Lung (tissue), 16 donors: ENCODE results near the gene NASP. TPM values are rescaled to one million over a fixed set of nuclear protein-coding genes. Genes with fewer than 3 reads are reported as not detected.

Source experiments
- ATAC-seq: fragments of 200-7000 bp; cut with Tn5 transposase; one replicate; pipeline ENCODE4 v1.9.1; 2020; ENCODE audit warnings: moderate number of reproducible peaks; ENCODE audit not compliant: insufficient read depth, low FRiP score
- DNase-seq, 3 donors: peaks; one replicate each; pipeline ENCODE4 v3.0.0-alpha.2; 2013 to 2017
- H3K27ac ChIP-seq, 2 donors: one replicate each; pipeline ENCODE4 v1.5.1; 2013; ENCODE audit warnings: mild to moderate bottlenecking in 2 of 2, moderate library complexity in 2 of 2, control low read depth in 1 of 2, inconsistent platforms in 1 of 2, low read depth in 1 of 2, low read length in 1 of 2
- H3K27me3 ChIP-seq, 3 donors: one replicate each; pipeline ENCODE4 v1.5.1; 2013; ENCODE audit warnings: low read length in 2 of 3; ENCODE audit not compliant: control insufficient read depth in 3 of 3, insufficient read depth in 3 of 3
- H3K36me3 ChIP-seq, 4 donors: one replicate each; pipeline ENCODE4 v1.5.1; 2013; ENCODE audit warnings: low read length in 4 of 4, mild to moderate bottlenecking in 1 of 4, moderate library complexity in 1 of 4; ENCODE audit not compliant: control insufficient read depth in 4 of 4, insufficient read depth in 4 of 4
- H3K4me1 ChIP-seq, 5 donors: one replicate each; pipeline ENCODE4 v1.5.1; 2013; ENCODE audit warnings: low read length in 5 of 5, mild to moderate bottlenecking in 2 of 5, moderate library complexity in 1 of 5; ENCODE audit not compliant: control insufficient read depth in 5 of 5, insufficient read depth in 5 of 5
- H3K4me3 ChIP-seq: one replicate; pipeline ENCODE4 v1.5.1; 2013; ENCODE audit warnings: mild to moderate bottlenecking, control low read depth, moderate library complexity
- H3K9ac ChIP-seq, 2 donors: one replicate each; pipeline ENCODE4 v1.5.1; 2013; ENCODE audit warnings: low read length in 2 of 2, control low read depth in 1 of 2; ENCODE audit not compliant: insufficient read depth in 1 of 2
- H3K9me3 ChIP-seq, 4 donors: one replicate each; pipeline ENCODE4 v1.5.1; 2013; ENCODE audit warnings: low read length in 3 of 4, mild to moderate bottlenecking in 1 of 4, moderate library complexity in 1 of 4; ENCODE audit not compliant: control insufficient read depth in 4 of 4, insufficient read depth in 3 of 4
- CTCF ChIP-seq: IDR thresholded peaks from 2 replicates; pipeline ENCODE4 v1.5.1; 2012; ENCODE audit warnings: mild to moderate bottlenecking; ENCODE audit errors: control extremely low read depth, extremely low read depth
- WGBS, 2 donors: extraction: QIAGEN DNeasy Blood & Tissue Kit; methylation state at CpG; one replicate each; pipeline ENCODE4 v1.1.7; 2013; 5-methylcytosine and 5-hydroxymethylcytosine counted together
- long read RNA-seq, 5 donors: transcript quantifications; one replicate each; lab custom pipeline, GENCODE V29; 2026
- polyA plus RNA-seq, 2 donors: library from polyadenylated mRNA; stranded (reverse); fragments of 200-250 nt; gene quantifications; one replicate each; pipeline ENCODE4 v1.2.1, GENCODE V29; 2013
- total RNA-seq, 2 donors: library from RNA; depleted of rRNA in 1 of 2; stranded (reverse); fragments of >200 nt in 1 of 2; gene quantifications; one replicate each; pipeline ENCODE4 v1.2.1, GENCODE V29; 2014 to 2021
- donor health status: control.
- donor health status: control.
- donor health status: Bipolar disorder and iron deficiency.
- donor health status: healthy.
- donor health status: DM: yes; HTN: yes; CAD: no.

The NASP gene
- total RNA-seq (10 to 100 TPM; 56.8 to 90.9 TPM), polyA plus RNA-seq (100 to 1,000 TPM in 1 of 2 donors, 10 to 100 TPM in 1; 87.8 to 110 TPM)
- long read RNA-seq, donor 1, transcript NASP-210 (9 exons, 3,659 nt), result major isoform, 30 of 103 reads
- long read RNA-seq, donor 1, transcript NASP-207 (5 exons, 604 nt), result minor isoform, 17 of 103 reads
- long read RNA-seq, donor 1, transcript NASP-209 (2 exons, 541 nt), result minor isoform, 7 of 103 reads
- long read RNA-seq, donor 1, partial matches to known transcripts, result 41 of 103 reads
- long read RNA-seq, donor 1, other reads (novel, unspliced or antisense), result 0 of 103 reads
- long read RNA-seq, donor 2, transcript NASP-207 (5 exons, 604 nt), result major isoform, 13 of 32 reads
- long read RNA-seq, donor 2, transcript NASP-202 (14 exons, 1,538 nt), result minor isoform, 5 of 32 reads
- long read RNA-seq, donor 2, partial matches to known transcripts, result 5 of 32 reads
- long read RNA-seq, donor 2, other reads (novel, unspliced or antisense), result 0 of 32 reads
- long read RNA-seq, donor 3, transcript NASP-209 (2 exons, 541 nt), result minor isoform, 5 of 71 reads
- long read RNA-seq, donor 3, transcript NASP-207 (5 exons, 604 nt), result minor isoform, 7 of 71 reads
- long read RNA-seq, donor 3, transcript NASP-210 (9 exons, 3,659 nt), result major isoform, 9 of 71 reads
- long read RNA-seq, donor 3, partial matches to known transcripts, result 46 of 71 reads
- long read RNA-seq, donor 3, other reads (novel, unspliced or antisense), result 0 of 71 reads
- long read RNA-seq, donor 4, transcript NASP-210 (9 exons, 3,659 nt), result minor isoform, 6 of 66 reads
- long read RNA-seq, donor 4, transcript NASP-209 (2 exons, 541 nt), result minor isoform, 10 of 66 reads
- long read RNA-seq, donor 4, transcript NASP-207 (5 exons, 604 nt), result major isoform, 14 of 66 reads
- long read RNA-seq, donor 4, partial matches to known transcripts, result 30 of 66 reads
- long read RNA-seq, donor 4, other reads (novel, unspliced or antisense), result 0 of 66 reads
- long read RNA-seq, donor 5, transcript NASP-209 (2 exons, 541 nt), result minor isoform, 10 of 121 reads
- long read RNA-seq, donor 5, transcript NASP-210 (9 exons, 3,659 nt), result minor isoform, 13 of 121 reads
- long read RNA-seq, donor 5, transcript NASP-207 (5 exons, 604 nt), result major isoform, 21 of 121 reads
- long read RNA-seq, donor 5, transcript NASP-202 (14 exons, 1,538 nt), result minor isoform, 6 of 121 reads
- long read RNA-seq, donor 5, partial matches to known transcripts, result 66 of 121 reads
- long read RNA-seq, donor 5, other reads (novel, unspliced or antisense), result 0 of 121 reads

DNA sequence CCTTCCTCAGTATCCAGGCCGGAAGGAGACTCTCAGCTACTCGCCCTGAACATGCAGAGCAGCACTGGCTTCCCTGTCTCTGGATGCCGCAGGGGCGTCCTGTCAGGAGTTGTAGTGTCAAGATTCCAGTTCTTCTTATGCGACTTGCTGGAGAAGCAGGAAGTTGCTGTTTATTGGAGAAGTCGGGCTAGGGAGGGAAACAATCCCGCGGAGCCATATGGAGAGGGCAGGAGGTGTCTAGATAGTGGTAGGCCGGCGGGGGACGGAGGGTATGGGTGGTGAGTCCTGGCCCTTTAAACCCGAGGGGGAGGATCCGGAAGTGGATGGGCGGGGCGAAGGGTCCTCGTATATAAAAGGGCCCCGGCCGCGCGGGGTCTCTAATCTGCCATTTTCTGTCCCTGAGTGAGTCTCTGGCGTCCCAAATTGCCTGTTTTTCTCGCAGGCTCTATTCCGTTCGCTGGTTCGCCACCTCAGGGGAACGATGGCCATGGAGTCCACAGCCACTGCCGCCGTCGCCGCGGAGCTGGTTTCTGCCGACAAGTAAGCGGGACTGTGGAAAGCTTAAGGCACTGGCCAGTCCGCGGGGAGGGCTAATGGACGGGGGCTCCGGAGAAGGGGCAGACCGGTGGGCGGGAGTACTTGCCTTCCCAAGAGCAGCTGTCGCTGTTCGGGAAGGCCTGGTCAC, at the start of gene NASP:
Gene NASP, plus strand, starts transcription at position 376 of the 685 bp plus-strand sequence. Its CDS starts 106 bp downstream, at position 482.
- H3K4me3 ChIP-seq, result peak within 1 kb of the TSS; percentile 87
- peak within 1 kb of the TSS; percentile 85 to 90 for H3K9ac ChIP-seq
- no peaks in the 10 kb centered on the region for H3K9me3 ChIP-seq
- no peaks in the 10 kb centered on the region for H3K27me3 ChIP-seq
- WGBS, 2 donors, result 0 to 1% methylated on average over 37 to 41 of the region's 41 CpGs
- H3K4me1 ChIP-seq, result peaks cover 8 to 18% (median 11%) of the 10 kb centered on the region in 5 donors
- H3K27ac ChIP-seq, result peak within 1 kb of the TSS; percentile 89 to 97
- DNase-seq, result peak; percentile 92 to 96 (median 94)
- no peak for TF ChIP-seq CTCF
- peaks cover 0 to 4% (median 0%) of the 10 kb centered on the region in 4 donors for H3K36me3 ChIP-seq
- ATAC-seq, result peak; percentile 87

- H3K4me1 ChIP-seq, result no peaks in the 10 kb centered on the region
- no peak overlapping the region for H3K27ac ChIP-seq
- no peak overlapping the region for H3K4me3 ChIP-seq
- DNase-seq, result no peak
- no peaks in the 10 kb centered on the region for H3K27me3 ChIP-seq
- ATAC-seq, result no peak
- no peak overlapping the region for H3K9ac ChIP-seq
- no peaks in the 10 kb centered on the region for H3K9me3 ChIP-seq
- H3K36me3 ChIP-seq, result no peaks in the 10 kb centered on the region
- WGBS, 2 donors, result 70 to 83% methylated on average over 6 of the region's 6 CpGs
- no peak for TF ChIP-seq CTCF
Measured at GRCh38 chr1:45535988-45536766, 47.7 kb upstream of the NASP start.

DNA sequence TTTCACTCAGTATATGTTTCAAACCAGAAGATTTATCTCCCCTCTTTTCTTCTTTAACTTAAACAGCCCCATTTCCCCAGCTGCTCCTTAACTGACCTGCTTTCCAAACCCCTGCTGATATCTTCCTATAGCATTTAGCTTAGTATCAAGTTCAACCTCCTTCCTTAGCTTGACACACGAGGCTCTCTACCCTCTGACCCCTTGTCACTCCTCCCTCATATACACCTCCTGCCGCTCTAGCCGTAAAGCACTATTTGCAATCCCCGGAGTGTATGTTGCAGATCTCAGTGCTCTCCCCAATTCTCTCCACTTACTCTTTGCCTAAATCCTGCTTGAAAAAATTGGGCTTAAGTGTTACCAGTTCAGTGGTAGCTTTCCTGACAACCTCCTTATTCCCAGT, 47.0 kb upstream of the NASP start:
- WGBS, 2 donors, result 71 to 72% methylated on average over 4 of the region's 4 CpGs
- ATAC-seq (no peak), DNase-seq (no peak)
- no peaks in the 10 kb centered on the region for H3K27me3 ChIP-seq
- H3K9me3 ChIP-seq, result no peaks in the 10 kb centered on the region
- H3K9ac ChIP-seq, result no peak overlapping the region
- no peaks in the 10 kb centered on the region for H3K4me1 ChIP-seq
- H3K4me3 ChIP-seq, result no peak overlapping the region
- no peak overlapping the region for H3K27ac ChIP-seq
- no peaks in the 10 kb centered on the region for H3K36me3 ChIP-seq
- TF ChIP-seq CTCF, result no peak
